ENCODE results near the gene CFAP410. TPM values are rescaled to one million over a fixed set of nuclear protein-coding genes. Genes with fewer than 3 reads are reported as not detected.
A peak's percentile ranks its signal among the peaks of the same experiment; 100 is the strongest.

CFAP410 gene
- total RNA-seq, 1 donor from 2014 or later = 23.9 TPM

DNA sequence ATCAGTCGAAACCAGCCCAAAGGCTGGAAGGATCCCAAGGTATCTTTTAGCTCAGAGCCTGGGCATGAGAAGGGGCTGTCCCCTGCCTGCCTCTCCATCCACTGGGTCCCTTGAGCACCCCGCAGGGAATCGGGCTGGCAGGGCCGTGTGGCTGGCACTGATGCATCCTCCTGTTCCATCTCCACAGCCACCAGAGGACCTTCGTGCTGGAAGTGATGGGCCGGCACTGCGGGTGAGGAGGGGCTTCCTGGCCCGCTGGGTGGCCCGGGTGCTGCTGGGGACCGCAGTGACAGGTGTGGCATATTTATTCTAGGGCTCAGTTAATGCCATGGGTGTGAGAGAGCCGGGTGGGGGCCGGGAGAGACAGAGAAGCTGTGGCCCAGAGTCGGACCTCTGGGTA lies 25.7 kb downstream of the CFAP410 start:
- Mint-ChIP-seq H3K4me3 (no peak overlapping the region), H3K9me3 (no peaks in the 10 kb centered on the region), H3K27me3 (ENCODE audit: low read depth) (no peaks in the 10 kb centered on the region), H3K27ac (ENCODE audit: unreplicated experiment) (no peak overlapping the region), H3K36me3 (ENCODE audit: low read depth) (peaks cover 5% of the 10 kb centered on the region), H3K4me1 (no peaks in the 10 kb centered on the region)
- DNase-seq (ENCODE audit: low read depth, low spot score) = no peak
- TF ChIP-seq, protein P1, sequence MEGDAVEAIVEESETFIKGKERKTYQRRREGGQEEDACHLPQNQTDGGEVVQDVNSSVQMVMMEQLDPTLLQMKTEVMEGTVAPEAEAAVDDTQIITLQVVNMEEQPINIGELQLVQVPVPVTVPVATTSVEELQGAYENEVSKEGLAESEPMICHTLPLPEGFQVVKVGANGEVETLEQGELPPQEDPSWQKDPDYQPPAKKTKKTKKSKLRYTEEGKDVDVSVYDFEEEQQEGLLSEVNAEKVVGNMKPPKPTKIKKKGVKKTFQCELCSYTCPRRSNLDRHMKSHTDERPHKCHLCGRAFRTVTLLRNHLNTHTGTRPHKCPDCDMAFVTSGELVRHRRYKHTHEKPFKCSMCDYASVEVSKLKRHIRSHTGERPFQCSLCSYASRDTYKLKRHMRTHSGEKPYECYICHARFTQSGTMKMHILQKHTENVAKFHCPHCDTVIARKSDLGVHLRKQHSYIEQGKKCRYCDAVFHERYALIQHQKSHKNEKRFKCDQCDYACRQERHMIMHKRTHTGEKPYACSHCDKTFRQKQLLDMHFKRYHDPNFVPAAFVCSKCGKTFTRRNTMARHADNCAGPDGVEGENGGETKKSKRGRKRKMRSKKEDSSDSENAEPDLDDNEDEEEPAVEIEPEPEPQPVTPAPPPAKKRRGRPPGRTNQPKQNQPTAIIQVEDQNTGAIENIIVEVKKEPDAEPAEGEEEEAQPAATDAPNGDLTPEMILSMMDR (conservative IDR thresholded peaks at IDR 0.05) = no peak

DNA sequence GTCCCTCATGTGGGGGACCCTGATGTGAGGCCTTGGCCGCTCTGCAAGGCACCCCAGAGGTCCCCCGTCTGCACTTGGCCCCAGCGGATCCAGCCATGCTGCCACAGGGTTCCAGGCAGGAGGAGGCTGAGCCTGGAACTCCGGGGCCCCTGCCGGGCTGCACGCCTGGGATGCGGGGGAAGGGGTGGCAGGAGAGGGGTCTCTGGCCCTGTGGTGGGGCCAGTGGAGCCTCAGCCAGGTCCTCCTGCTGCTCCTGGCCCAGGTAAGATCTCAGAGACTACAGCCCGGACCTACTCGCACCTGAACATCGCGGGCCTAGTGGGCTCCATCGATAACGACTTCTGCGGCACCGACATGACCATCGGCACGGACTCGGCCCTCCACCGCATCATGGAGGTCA lies 26.5 kb downstream of the CFAP410 start:
- Mint-ChIP-seq H3K27ac (ENCODE audit: unreplicated experiment) (no peak overlapping the region), H3K36me3 (ENCODE audit: low read depth) (peaks cover 5% of the 10 kb centered on the region), H3K4me3 (no peak overlapping the region), H3K4me1 (peaks cover 6% of the 10 kb centered on the region), H3K27me3 (ENCODE audit: low read depth) (no peaks in the 10 kb centered on the region), H3K9me3 (no peaks in the 10 kb centered on the region)
- TF ChIP-seq, protein P1 (conservative IDR thresholded peaks at IDR 0.05) = no peak
- no peak for DNase-seq (ENCODE audit: low read depth, low spot score)

DNA sequence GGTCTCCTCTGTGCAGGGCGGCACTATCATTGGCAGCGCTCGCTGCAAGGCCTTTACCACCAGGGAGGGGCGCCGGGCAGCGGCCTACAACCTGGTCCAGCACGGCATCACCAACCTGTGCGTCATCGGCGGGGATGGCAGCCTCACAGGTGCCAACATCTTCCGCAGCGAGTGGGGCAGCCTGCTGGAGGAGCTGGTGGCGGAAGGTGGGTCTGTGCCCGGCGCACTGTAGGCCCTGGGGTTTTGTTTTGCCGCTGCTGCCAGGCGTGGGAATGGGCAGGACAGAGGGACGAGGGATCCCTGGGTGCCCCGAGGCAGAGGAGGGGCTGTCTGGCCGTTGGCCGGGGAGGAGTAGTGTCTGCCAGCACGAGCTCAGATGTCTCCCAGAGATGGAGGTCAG lies 27.1 kb downstream of the CFAP410 start:
- no peak overlapping the region for H3K4me3 Mint-ChIP-seq
- TF ChIP-seq, protein P1 (conservative IDR thresholded peaks at IDR 0.05) = no peak
- DNase-seq (ENCODE audit: low read depth, low spot score) = no peak
- no peaks in the 10 kb centered on the region for H3K9me3 Mint-ChIP-seq
- no peak overlapping the region for H3K27ac Mint-ChIP-seq (ENCODE audit: unreplicated experiment)
- peaks cover 5% of the 10 kb centered on the region for H3K36me3 Mint-ChIP-seq (ENCODE audit: low read depth)
- H3K27me3 Mint-ChIP-seq (ENCODE audit: low read depth) = no peaks in the 10 kb centered on the region
- peaks cover 11% of the 10 kb centered on the region for H3K4me1 Mint-ChIP-seq

- no peaks in the 10 kb centered on the region for H3K27me3 Mint-ChIP-seq (ENCODE audit: low read depth)
- peaks cover 5% of the 10 kb centered on the region for H3K36me3 Mint-ChIP-seq (ENCODE audit: low read depth)
- no peak overlapping the region for H3K4me3 Mint-ChIP-seq
- no peak for DNase-seq (ENCODE audit: low read depth, low spot score)
- no peaks in the 10 kb centered on the region for H3K9me3 Mint-ChIP-seq
- H3K4me1 Mint-ChIP-seq = peaks cover 12% of the 10 kb centered on the region
- TF ChIP-seq, protein P1 (conservative IDR thresholded peaks at IDR 0.05) = no peak
- H3K27ac Mint-ChIP-seq (ENCODE audit: unreplicated experiment) = no peak overlapping the region
Observed at GRCh38 chr21:44310628-44311507, 28.3 kb downstream of the CFAP410 start.

DNA sequence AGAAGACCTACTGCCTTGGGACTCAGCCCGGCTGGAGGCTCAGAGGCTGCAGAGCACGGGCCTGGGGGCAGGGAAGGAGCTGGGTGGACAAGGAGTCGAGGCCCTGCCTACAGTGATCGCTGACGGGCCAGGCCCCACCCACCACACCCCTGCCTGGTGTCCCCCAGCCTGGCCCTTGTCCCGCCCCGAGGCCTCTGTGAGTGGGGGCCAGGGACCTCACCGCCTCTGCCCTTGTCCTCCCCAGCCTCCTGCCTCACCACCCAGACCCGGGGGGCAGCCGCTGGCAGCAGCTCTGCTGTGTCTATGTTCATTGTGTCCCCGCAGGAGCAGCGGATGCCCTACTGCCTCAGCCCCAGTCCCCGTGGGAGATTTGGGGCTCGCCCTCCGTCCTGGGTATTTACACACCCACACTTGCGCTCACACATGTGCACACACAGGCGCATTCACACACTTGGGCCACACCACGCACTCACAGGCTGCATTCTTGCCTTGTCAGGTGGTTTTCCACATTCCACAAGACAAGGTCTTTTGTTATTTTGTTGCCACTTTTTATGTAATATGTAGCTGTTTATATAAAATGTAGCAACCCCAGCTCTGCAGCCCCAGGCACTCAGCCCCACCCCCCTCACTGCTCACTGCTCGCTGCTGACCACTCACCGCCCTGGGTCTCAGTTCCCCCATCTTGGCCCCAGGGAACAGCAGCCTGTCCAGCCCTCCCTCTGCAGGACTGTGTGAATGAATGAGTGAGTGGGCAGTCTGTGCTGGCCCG lies 32.1 kb downstream of the CFAP410 start:
- Mint-ChIP-seq H3K4me1 (peaks cover 33% of the 10 kb centered on the region), H3K9me3 (no peaks in the 10 kb centered on the region), H3K27ac (ENCODE audit: unreplicated experiment) (peak overlapping the region; percentile 38), H3K4me3 (no peak overlapping the region), H3K36me3 (ENCODE audit: low read depth) (peaks cover 5% of the 10 kb centered on the region), H3K27me3 (ENCODE audit: low read depth) (no peaks in the 10 kb centered on the region)
- DNase-seq (ENCODE audit: low read depth, low spot score) = no peak
- TF ChIP-seq, protein P1 (conservative IDR thresholded peaks at IDR 0.05) = no peak

All from neural crest cell (in vitro differentiated cells).